LNCAP (cell line): ENCODE data around the gene EML1.

Source experiments
- TF ChIP-seq, protein P1 (sequence below): fragments of 450-650 bp; IDR thresholded peaks from 2 replicates; pipeline ENCODE4 v1.5.1; 2017; ENCODE audit warnings: mild to moderate bottlenecking

Gene EML1

GRCh38 chr14:99964979-99965378, 171.8 kb downstream of the EML1 start:
- TF ChIP-seq, protein P1, sequence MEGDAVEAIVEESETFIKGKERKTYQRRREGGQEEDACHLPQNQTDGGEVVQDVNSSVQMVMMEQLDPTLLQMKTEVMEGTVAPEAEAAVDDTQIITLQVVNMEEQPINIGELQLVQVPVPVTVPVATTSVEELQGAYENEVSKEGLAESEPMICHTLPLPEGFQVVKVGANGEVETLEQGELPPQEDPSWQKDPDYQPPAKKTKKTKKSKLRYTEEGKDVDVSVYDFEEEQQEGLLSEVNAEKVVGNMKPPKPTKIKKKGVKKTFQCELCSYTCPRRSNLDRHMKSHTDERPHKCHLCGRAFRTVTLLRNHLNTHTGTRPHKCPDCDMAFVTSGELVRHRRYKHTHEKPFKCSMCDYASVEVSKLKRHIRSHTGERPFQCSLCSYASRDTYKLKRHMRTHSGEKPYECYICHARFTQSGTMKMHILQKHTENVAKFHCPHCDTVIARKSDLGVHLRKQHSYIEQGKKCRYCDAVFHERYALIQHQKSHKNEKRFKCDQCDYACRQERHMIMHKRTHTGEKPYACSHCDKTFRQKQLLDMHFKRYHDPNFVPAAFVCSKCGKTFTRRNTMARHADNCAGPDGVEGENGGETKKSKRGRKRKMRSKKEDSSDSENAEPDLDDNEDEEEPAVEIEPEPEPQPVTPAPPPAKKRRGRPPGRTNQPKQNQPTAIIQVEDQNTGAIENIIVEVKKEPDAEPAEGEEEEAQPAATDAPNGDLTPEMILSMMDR, result no peak

DNA sequence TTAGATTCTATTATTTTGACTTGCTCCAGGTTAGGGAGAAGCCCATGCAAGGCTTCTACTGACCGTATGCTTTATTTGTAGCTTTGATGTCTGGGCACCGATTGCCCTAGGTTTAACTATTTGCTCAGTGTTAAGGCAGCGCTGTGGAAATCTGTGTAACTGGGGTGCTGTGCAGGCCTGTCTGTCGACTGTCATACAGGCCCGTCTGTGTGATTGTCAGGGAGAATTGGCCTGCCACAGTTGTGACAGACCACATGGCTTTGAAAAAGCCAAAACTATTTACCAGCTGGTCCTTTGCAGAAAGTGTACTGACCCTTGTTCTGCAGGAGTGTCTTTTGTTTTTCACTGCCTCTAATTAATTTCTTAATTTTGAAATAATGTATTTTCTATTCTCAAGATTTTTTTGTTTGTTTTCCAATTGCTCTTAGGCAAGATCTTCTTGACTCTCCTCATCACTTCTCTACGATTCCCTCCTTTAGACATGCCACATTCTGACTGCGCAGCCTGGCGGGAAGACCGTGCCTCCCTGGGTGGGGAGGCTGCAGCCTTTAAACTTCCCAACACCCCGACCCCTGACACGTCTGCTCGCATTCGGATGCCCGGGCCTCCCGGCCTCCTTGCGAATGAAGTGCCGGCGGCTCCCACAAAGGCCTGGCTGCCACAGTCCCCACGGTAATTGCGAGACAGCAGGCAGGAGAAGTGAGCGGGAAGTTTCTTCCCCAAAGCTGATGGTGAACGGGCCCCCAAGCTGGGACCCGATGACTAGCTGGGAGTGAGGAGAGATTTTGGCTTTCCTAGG, 173.0 kb downstream of the EML1 start:
- TF ChIP-seq, protein P1, result no peak

- TF ChIP-seq, protein P1, result no peak
These were observed 173.7 kb downstream of the EML1 start for GRCh38 chr14:99966912-99967311.

- TF ChIP-seq, protein P1, result no peak
These were observed 175.1 kb downstream of the EML1 start for GRCh38 chr14:99968191-99968920.

- TF ChIP-seq, protein P1, result no peak
These were observed 175.7 kb downstream of the EML1 start for GRCh38 chr14:99968941-99969340.

GRCh38 chr14:99969673-99970322, 176.6 kb downstream of the EML1 start:
- TF ChIP-seq, protein P1, result no peak

- TF ChIP-seq, protein P1, result no peak
These were observed 178.1 kb downstream of the EML1 start for GRCh38 chr14:99971087-99971940.
